Stromal cell of bone marrow (primary cell): ENCODE measurements around the gene CD27.
"Not testable (repeated sequence)": the region's sequence is repeated elsewhere in the genome, so short reads cannot be mapped to it uniquely, and the experiment has no call there.

Source experiments
- DNase-seq: peaks from one replicate; pipeline ENCODE4 v3.0.0-alpha.2; 2012; ENCODE audit warnings: low read depth

CD27 gene

DNA sequence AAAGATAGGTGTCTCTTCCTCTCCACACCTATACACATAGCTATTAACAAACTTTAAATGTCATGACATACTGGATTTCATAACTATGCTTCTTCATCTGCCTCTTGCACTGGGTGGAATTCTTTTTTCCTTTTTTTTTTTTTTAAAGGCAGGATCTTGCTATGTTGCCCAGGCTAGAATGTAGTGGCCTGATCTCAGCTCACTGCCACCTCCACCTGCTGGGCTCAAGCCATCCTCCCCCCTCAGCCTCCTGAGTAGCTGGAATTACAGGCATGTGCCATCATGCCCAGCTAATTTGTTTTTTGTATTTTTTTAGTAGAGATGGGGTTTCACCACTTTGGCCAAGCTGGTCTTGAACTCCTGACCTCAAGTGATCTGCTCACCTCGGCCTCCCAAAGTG is 43.5 kb downstream of the CD27 start:
- DNase-seq = no peak

DNA sequence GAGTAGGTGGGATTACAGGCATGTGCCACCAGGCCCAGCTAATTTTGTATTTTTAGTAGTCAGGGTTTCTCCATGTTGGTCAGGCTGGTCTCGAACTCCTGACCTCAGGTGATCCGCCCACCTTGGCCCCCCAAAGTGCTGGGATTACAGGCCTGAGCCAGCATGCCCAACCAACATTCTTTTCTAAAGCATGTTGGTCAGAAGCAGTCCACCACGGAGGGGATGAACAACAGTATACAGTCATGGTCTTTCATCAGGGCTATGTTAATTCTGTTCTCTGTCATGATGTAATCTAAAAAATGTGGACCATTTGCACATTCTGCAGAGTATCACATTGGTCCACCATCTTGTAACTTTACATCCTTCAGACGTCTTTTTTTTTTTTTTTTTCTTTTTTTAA is 44.7 kb downstream of the CD27 start:
- no peak for DNase-seq

DNA sequence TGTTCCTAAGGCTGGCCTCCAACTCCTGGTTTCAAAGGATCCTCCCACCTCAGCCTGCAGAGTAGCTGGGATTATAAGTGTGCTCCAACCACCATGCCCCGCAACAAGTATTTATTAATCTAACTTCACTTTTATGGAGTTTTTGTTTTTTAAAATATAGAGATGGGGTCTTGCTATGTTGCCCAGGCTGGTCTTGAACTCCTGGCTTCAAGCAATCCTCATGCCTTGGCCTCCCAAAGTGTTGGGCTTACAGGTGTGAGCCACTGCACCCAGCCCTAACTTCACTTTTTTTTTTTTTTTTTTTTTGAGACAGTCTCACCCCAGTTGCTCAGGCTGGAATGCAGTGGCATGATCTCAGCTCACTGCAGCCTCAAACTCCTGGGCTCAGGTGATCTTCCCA is 45.9 kb downstream of the CD27 start:
- DNase-seq = not testable (repeated sequence)

DNA sequence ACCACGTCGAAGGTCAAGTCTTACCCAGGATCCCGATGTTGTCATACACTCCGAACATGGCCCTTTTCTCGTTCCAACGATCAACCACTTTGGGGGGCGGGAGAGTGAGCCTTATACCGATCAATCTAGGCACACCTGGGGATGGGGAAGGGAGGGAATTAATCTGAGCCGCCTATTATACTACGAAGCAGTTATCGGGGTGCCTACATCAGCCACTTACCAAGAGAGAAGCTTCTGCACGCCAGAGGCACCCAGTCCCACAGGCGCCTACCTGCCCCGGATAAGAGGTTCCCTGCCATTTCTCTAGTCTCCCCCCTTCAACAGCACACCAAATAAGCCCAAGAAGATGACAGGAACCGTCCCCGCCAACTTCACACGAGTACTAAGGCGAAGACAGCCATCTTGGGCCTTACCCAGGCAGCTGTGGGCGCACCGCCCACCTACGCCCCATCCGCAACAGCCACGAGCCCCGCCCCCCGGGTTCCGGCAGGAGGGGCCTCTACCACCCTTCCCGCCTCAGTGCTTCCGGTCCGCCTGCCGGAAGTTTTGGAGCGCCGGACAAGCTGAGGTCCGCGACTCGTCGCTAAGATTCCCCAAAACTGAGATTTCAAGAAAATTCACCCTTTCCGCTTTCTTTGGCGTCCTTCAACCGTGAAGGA is 48.2 kb downstream of the CD27 start, which contains the start of gene MRPL51:
Gene MRPL51 (minus strand): TSS at position 425 of the 659 bp plus-strand sequence. CDS start 126 bp downstream, at position 299.
- DNase-seq = peak; percentile 92

DNA sequence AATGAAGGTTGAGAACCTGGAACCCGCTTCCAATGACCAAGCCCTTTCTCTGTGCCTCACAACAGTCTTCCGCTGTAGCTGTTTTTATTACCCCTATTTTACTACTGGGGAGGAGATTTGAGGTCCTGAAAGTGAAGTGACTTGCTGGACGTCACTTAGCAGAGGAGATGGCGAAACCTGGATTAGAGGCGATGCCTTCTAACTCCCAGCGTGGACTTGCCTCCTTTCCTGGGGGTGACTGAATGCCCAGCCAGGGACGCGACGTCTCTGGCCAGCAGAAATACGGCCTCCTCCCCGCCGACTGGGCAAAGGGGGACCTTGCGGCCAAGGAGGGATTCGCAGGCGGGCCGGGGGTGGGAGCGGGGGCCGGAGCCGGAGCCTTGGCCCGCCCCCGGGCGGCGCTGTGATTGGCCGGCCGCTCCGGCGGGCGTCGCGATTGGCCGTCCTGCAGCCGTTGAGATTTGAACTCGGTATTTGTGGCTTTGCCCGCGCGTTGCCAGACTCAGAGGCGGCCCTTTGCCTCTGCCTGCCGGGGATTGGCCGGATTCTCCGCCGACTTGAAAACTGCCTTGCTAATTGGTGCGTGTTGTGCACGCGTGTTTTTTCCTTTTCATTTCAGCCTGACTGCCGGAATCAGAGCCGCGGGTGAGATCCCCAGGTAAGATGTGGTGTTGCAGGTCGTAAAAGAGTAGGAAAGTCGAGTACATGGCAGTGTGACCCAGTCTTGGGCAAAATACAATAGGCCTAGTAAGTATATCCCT is 48.9 kb downstream of the CD27 start, which contains the start of gene NCAPD2:
Gene NCAPD2 (plus strand): TSS at position 606 of the 761 bp plus-strand sequence. CDS start 997 bp downstream, outside the sequence.
- peak; percentile 95 for DNase-seq

DNA sequence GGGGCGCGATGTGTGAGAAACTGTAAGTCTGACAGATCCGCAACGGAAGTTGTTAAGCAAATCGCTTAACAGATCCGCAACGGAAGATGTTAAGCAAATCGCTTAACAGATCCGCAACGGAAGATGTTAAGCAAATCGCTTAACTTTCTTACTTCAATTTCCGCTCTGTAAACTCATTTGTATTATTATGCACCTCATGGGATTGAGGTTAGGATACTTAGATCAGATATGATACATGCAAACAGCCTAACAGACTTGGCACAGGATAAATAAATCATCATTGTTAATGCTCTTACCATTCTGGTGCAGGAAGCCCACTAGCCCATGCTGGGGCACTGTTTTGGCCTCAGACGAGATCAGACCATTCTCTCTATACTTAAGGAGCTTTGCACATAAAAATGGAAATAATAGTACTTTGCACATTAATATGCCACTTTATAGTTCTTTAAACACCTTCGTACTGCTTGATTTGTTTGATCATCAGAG is 49.5 kb downstream of the CD27 start:
- DNase-seq = no peak

DNA sequence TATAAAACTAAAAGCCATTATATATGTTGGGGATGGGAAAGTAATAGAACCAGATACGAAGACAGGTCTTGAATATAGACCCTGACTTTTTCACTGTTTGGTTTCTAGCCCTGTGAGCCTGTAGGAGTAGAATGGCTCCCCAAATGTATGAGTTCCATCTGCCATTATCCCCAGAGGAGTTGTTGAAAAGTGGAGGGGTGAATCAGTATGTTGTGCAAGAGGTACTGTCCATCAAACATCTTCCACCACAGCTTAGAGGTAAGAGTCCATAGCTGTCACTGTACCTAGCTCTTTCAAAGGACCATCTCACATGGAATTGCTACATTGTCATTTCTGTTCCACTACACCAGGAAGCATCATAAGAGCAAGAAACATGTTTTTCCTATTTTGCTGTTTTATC is 50.2 kb downstream of the CD27 start:
- DNase-seq = no peak

DNA sequence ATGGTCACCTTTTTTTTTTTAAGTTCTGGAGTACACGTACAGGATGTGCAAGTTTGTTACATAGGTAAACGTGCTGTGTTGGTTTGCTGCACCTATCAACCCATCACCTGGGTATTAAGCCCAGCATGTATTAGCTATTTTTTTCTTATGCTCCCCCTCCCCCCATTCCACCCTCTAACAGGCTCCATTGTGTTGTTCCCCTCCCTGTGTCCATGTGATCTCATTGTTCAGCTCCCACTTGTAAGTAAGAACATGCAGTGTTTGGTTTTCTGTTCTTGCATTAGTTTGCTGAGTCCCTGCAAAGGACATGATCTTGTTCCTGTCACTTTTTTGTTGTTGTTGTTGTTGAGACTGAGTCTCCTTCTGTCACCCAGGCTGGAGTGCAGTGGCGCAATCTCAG is 52.5 kb downstream of the CD27 start:
- DNase-seq = not testable (repeated sequence)

DNA sequence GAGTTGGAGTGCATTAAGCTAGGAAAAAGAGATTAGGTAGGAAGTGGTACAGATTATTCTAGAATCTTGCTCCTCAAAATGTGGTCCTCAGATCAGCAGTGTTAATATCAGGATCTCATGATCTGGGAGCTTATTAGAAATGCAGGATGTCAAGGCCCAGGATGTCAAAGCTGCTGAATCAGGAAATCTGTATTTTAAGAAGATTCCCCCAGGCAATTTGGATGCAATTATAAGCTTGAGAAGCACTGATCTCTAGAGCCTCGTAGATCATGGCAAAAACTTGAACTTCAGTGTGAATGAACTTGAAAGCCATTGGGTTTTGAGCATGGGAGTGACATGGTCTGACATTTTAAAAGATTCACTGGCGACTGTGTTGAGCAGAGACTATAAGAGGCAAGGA is 55.7 kb downstream of the CD27 start:
- no peak for DNase-seq
